Measurements from ENCODE around the gene DPYSL5. TPM values are rescaled to one million over a fixed set of nuclear protein-coding genes. Genes with fewer than 3 reads are reported as not detected.

DPYSL5 gene
- total RNA-seq, 1 donor from 2014 or later, result not detected

DNA sequence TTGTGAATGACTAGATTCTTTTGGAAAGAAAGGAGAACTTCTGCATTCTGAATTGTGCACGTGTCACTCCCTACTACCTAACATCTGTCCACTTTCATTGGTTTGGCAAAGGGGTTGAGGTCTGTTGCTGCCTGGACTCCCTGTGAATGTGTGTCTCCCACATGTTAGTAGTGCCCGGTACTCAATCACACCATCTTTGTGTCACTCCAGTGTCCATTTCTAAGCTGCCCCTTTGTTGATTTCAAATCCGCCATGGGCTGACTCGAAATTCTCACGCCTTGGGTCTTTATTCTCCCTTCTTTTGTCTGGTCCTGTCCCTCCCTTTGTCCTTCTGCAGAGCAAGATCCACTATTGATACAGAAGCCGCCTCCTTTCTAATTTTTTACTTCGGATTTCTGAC is 7.5 kb downstream of the DPYSL5 start:
- H3K4me3 Mint-ChIP-seq, result no peak overlapping the region
- H3K27me3 Mint-ChIP-seq, result peaks cover 39% of the 10 kb centered on the region
- H3K36me3 Mint-ChIP-seq (ENCODE audit: low read depth), result no peaks in the 10 kb centered on the region
- CTCF ChIA-PET, result no interaction called here
- H3K9me3 Mint-ChIP-seq, result no peaks in the 10 kb centered on the region
- TF ChIP-seq, protein P1, sequence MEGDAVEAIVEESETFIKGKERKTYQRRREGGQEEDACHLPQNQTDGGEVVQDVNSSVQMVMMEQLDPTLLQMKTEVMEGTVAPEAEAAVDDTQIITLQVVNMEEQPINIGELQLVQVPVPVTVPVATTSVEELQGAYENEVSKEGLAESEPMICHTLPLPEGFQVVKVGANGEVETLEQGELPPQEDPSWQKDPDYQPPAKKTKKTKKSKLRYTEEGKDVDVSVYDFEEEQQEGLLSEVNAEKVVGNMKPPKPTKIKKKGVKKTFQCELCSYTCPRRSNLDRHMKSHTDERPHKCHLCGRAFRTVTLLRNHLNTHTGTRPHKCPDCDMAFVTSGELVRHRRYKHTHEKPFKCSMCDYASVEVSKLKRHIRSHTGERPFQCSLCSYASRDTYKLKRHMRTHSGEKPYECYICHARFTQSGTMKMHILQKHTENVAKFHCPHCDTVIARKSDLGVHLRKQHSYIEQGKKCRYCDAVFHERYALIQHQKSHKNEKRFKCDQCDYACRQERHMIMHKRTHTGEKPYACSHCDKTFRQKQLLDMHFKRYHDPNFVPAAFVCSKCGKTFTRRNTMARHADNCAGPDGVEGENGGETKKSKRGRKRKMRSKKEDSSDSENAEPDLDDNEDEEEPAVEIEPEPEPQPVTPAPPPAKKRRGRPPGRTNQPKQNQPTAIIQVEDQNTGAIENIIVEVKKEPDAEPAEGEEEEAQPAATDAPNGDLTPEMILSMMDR (IDR thresholded peaks at IDR 0.05), result no peak
- POLR2A ChIA-PET, result no interaction called here
- peaks cover 2% of the 10 kb centered on the region for H3K4me1 Mint-ChIP-seq
- DNase-seq (no peak), ATAC-seq (ENCODE audit: low read depth) (no peak)
- no peak overlapping the region for H3K27ac Mint-ChIP-seq
- intact Hi-C loops (cut with micrococcal nuclease), result no loop called here

GRCh38 chr2:26859622-26860021 is 11.7 kb downstream of the DPYSL5 start:
- CTCF ChIA-PET, result interaction anchor here (1.1 kb wide), 1 partner anchor 14 kb away, joined by 3 read pairs; no protein-coding TSS in a partner anchor

DNA sequence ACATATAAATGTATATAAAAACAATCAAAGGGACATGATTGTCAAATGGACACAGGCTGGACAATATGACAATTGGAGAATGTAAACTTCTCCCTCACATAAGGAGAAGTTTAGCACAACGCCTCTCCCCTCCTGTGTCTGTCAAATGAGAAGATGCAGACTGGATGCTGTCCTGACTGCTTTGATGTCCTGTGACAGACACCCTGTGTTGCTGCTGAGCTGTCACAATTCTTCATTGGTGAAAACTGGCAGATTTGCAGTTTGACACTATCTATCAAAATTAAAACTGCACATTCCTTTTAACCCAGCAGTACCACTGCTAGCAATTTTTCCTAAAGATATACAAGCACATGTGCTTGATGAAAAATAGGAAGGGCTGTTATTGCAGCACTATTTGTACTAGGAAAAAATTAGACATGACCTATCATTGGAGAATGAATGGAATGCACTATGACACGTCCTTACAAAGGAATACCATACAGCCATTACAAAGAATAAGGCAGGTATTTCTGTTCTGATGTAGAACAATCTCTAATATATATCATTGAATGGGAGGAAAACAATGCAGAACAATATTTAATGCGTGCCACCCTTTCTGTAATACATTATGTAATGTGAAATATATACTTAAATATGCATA is 12.4 kb downstream of the DPYSL5 start:
- intact Hi-C loops (cut with micrococcal nuclease), result no loop called here
- ATAC-seq (ENCODE audit: low read depth), result no peak
- Mint-ChIP-seq H3K36me3 (ENCODE audit: low read depth) (no peaks in the 10 kb centered on the region), H3K4me3 (no peak overlapping the region), H3K4me1 (no peaks in the 10 kb centered on the region), H3K27ac (no peak overlapping the region), H3K9me3 (no peaks in the 10 kb centered on the region), H3K27me3 (peaks cover 33% of the 10 kb centered on the region)
- ChIA-PET CTCF (no interaction called here), POLR2A (no interaction called here)
- TF ChIP-seq, protein P1 (IDR thresholded peaks at IDR 0.05), result no peak
- no peak for DNase-seq

More at GRCh38 chr2:26859622-26860021, 11.7 kb downstream of the DPYSL5 start:
- POLR2A ChIA-PET, result no interaction called here
- no peak for ATAC-seq (ENCODE audit: low read depth)
- Mint-ChIP-seq H3K36me3 (ENCODE audit: low read depth) (no peaks in the 10 kb centered on the region), H3K4me1 (no peaks in the 10 kb centered on the region), H3K4me3 (no peak overlapping the region), H3K27ac (no peak overlapping the region), H3K27me3 (peaks cover 34% of the 10 kb centered on the region), H3K9me3 (no peaks in the 10 kb centered on the region)
- DNase-seq, result no peak
- TF ChIP-seq, protein P1 (IDR thresholded peaks at IDR 0.05), result no peak
- intact Hi-C loops (cut with micrococcal nuclease), result no loop called here

DNA sequence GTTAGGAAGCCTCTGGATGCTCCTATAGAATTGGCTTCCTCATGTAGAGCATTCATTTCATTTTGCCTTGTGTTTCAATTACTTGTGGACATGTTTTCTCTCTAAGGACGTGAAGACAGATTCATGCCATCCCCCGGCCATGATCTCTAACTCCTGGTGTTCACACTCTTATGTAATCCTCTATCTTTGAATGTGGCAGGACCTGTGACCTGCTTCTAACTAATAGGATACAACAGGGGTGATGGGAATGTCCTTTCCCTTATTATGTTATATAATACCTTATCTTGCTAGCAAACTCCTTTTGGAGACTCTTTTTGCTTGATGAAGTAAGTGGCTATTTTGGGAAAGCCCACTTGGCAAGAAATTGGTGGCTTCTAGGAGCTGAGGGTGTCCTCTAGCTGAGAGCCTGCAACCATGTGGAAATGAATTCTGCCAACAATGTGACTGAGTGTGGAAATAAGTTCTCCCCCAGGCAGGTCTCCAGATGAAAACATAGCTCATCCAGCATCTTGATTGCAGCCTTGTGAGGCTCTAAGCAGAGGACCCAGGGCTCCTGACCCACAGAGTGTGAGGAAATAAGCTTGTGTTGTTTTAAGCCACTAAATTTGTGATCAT is 13.8 kb downstream of the DPYSL5 start:
- POLR2A ChIA-PET, result no interaction called here
- Mint-ChIP-seq H3K4me1 (no peaks in the 10 kb centered on the region), H3K27me3 (peaks cover 23% of the 10 kb centered on the region), H3K36me3 (ENCODE audit: low read depth) (no peaks in the 10 kb centered on the region), H3K27ac (no peak overlapping the region), H3K4me3 (no peak overlapping the region), H3K9me3 (no peaks in the 10 kb centered on the region)
- TF ChIP-seq, protein P1 (IDR thresholded peaks at IDR 0.05), result no peak
- DNase-seq (no peak), ATAC-seq (ENCODE audit: low read depth) (no peak)
- CTCF ChIA-PET, result no interaction called here
- intact Hi-C loops (cut with micrococcal nuclease), result no loop called here

- intact Hi-C loops (cut with micrococcal nuclease), result no loop called here
- DNase-seq (no peak), ATAC-seq (ENCODE audit: low read depth) (no peak)
- ChIA-PET CTCF (no interaction called here), POLR2A (no interaction called here)
- no peak overlapping the region for H3K4me3 Mint-ChIP-seq
- H3K4me1 Mint-ChIP-seq, result no peaks in the 10 kb centered on the region
- H3K27ac Mint-ChIP-seq, result no peak overlapping the region
- TF ChIP-seq, protein P1 (IDR thresholded peaks at IDR 0.05), result no peak
- no peaks in the 10 kb centered on the region for H3K36me3 Mint-ChIP-seq (ENCODE audit: low read depth)
- no peaks in the 10 kb centered on the region for H3K9me3 Mint-ChIP-seq
- H3K27me3 Mint-ChIP-seq, result peaks cover 25% of the 10 kb centered on the region
Measured at GRCh38 chr2:26864226-26864625, 16.3 kb downstream of the DPYSL5 start.
